ENCODE data around the gene SENP8. TPM values are rescaled to one million over a fixed set of nuclear protein-coding genes. Genes with fewer than 3 reads are reported as not detected.

The SENP8 gene
- total and polyA plus RNA-seq, 7 donors = 1.5 to 5.0 (median 3.3) TPM

GRCh38 chr15:72154316-72154715, 36.1 kb downstream of the SENP8 start:
- Histone ChIP-seq H3K4me1 (peaks cover 6% of the 10 kb centered on the region), H3K9me3 (no peaks in the 10 kb centered on the region), H3K4me3 (no peak overlapping the region), H3K27me3 (ENCODE audit: insufficient read depth in 3 of 3, low read length in 2 of 3) (no peaks in the 10 kb centered on the region), H3K36me3 (ENCODE audit: insufficient read depth in 1 of 2, low read depth in 1 of 2) (no peaks in the 10 kb centered on the region), H3K27ac (no peak overlapping the region)
- intact Hi-C loops (cut with DNase I) = loop anchor here (10.0 kb wide), 3 partner anchors 110 to 410 kb away; no protein-coding TSS in a partner anchor
- DNase-seq (no peak), ATAC-seq (no peak)
- no peak for TF ChIP-seq CTCF (IDR thresholded peaks at IDR 0.05)
- 89 to 97% (median 94%) methylated on average over 7 of the region's 7 CpGs for WGBS, 3 donors

- DNase-seq (peak; percentile 57 to 78), ATAC-seq (peak; percentile 69 to 83 (median 76))
- no peaks in the 10 kb centered on the region for H3K9me3 ChIP-seq
- 11 to 19% (median 11%) methylated on average over 14 of the region's 14 CpGs for WGBS, 3 donors
- H3K4me3 ChIP-seq = peak overlapping the region; percentile 68
- H3K27me3 ChIP-seq (ENCODE audit: insufficient read depth in 3 of 3, low read length in 2 of 3) = no peaks in the 10 kb centered on the region
- intact Hi-C loops (cut with DNase I) = loop anchor here (5.0 to 10.0 kb wide), 4 partner anchors 110 to 410 kb away; no protein-coding TSS in a partner anchor
- H3K27ac ChIP-seq = no peak overlapping the region
- no peak for TF ChIP-seq CTCF (IDR thresholded peaks at IDR 0.05)
- peaks cover 6% of the 10 kb centered on the region for H3K4me1 ChIP-seq
- H3K36me3 ChIP-seq (ENCODE audit: insufficient read depth in 1 of 2, low read depth in 1 of 2) = no peaks in the 10 kb centered on the region
These were observed 36.9 kb downstream of the SENP8 start for GRCh38 chr15:72155003-72155621.

GRCh38 chr15:72155635-72156616, 37.7 kb downstream of the SENP8 start:
- ATAC-seq (peak; percentile 89 to 97 (median 92)), DNase-seq (peak; percentile 84 to 90)
- Histone ChIP-seq H3K9me3 (no peaks in the 10 kb centered on the region), H3K36me3 (ENCODE audit: insufficient read depth in 1 of 2, low read depth in 1 of 2) (no peaks in the 10 kb centered on the region), H3K4me3 (peak overlapping the region; percentile 68), H3K27me3 (ENCODE audit: insufficient read depth in 3 of 3, low read length in 2 of 3) (no peaks in the 10 kb centered on the region), H3K27ac (no peak overlapping the region), H3K4me1 (peaks cover 6% of the 10 kb centered on the region)
- TF ChIP-seq CTCF (IDR thresholded peaks at IDR 0.05) = peak; percentile 83
- WGBS, 3 donors = 2 to 3% (median 2%) methylated on average over 19 of the region's 19 CpGs
- intact Hi-C loops (cut with DNase I) = loop anchor here (5.0 to 10.0 kb wide), 4 partner anchors 111 to 411 kb away; no protein-coding TSS in a partner anchor

- Histone ChIP-seq H3K4me3 (no peak overlapping the region), H3K27me3 (ENCODE audit: insufficient read depth in 3 of 3, low read length in 2 of 3) (no peaks in the 10 kb centered on the region), H3K27ac (no peak overlapping the region), H3K36me3 (ENCODE audit: insufficient read depth in 1 of 2, low read depth in 1 of 2) (no peaks in the 10 kb centered on the region), H3K4me1 (peaks cover 13% of the 10 kb centered on the region), H3K9me3 (no peaks in the 10 kb centered on the region)
- DNase-seq (no peak), ATAC-seq (no peak)
- TF ChIP-seq CTCF (IDR thresholded peaks at IDR 0.05) = no peak
- intact Hi-C loops (cut with DNase I) = loop anchor here (5.0 to 10.0 kb wide), 4 partner anchors 112 to 412 kb away; no protein-coding TSS in a partner anchor
- 91 to 96% (median 95%) methylated on average over 2 of the region's 2 CpGs for WGBS, 3 donors
These were observed 38.7 kb downstream of the SENP8 start for GRCh38 chr15:72156928-72157327.

Measured in psoas muscle (tissue), 8 donors.